Measurements from ENCODE around the gene BPI.

GRCh38 chr20:38353316-38353715 is 49.4 kb downstream of the BPI start:
- TF ChIP-seq POLR2A (IDR thresholded peaks at IDR 0.05) (no peak), CTCF (IDR thresholded peaks at IDR 0.05) (no peak)

Data from esophagus squamous epithelium (tissue), 4 donors.